ENCODE measurements around the gene SNX8.
"Not testable (repeated sequence)": the region's sequence is repeated elsewhere in the genome, so short reads cannot be mapped to it uniquely, and the experiment has no call there.

The SNX8 gene

GRCh38 chr7:2295936-2296620, 18.2 kb downstream of the SNX8 start:
- no peak for DNase-seq (ENCODE audit: extremely low read depth in 1 of 2, low read depth in 1 of 2)

DNA sequence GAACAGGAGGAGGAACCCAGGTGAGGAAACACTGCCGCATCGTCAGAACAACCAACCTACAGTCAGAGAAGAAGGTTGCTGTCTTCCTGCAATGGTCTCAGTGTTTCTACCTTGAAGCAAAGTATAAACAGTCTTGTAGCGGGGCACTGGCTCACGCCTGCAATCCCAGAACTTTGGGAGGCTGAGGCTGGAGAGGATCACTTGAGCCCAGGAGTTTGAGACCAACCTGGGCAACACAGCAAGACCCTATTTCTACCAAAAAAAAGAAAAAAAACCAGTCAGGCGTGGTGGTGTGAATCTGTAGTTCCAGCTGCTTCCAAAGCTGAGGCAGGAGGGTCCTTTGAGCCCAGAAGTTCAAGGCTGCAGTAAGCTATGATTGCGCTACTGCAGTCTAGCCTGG, 23.4 kb downstream of the SNX8 start:
- no peak for DNase-seq (ENCODE audit: extremely low read depth in 1 of 2, low read depth in 1 of 2)

- DNase-seq (ENCODE audit: extremely low read depth in 1 of 2, low read depth in 1 of 2): no peak
Observed at GRCh38 chr7:2289621-2290020, 24.6 kb downstream of the SNX8 start.

DNA sequence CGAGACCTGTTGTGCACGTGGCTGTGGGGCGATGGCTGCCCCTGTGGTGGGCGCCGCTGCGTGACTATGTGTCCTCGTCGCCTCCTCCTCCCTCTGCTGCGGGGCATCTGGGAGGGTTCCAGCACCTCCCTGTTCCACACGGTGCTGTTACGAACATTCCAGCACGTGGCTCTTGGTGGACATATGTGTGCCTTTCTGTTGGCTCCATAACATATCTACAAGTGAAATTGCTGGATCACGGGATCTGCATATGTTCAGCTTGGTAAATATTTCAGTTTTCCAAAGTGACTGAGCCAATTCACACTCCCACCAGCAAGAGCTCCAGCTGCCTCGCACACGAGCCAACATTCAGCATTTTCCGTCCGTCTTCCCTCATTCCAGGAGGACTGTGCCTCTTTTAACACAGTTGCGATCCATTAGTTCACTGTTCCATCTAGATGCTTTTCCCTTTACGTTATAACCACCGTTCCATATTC, 25.1 kb downstream of the SNX8 start:
- no peak for DNase-seq (ENCODE audit: extremely low read depth in 1 of 2, low read depth in 1 of 2)

DNA sequence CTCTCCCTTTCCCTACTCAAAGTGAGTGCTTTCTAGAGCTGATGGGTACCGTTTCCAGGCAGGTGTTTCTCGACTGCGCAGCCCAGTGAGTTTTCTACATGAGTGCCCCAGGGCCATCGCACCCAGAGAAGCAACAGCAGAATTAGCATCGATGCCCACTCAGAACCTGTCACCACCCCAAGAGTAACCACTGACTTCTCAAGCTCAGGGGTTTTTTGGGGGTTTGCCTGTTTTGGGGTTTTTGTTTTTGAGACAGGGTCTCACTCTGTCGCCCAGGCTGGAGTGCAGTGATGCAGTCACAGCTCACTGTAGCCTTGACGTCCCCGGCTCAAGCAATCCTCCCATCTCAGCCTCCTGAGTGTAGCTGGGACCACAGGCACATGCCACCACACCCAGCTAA, 25.7 kb downstream of the SNX8 start:
- DNase-seq (ENCODE audit: extremely low read depth in 1 of 2, low read depth in 1 of 2): no peak

- no peak for DNase-seq (ENCODE audit: extremely low read depth in 1 of 2, low read depth in 1 of 2)
Observed at GRCh38 chr7:2287745-2288144, 26.5 kb downstream of the SNX8 start.

DNA sequence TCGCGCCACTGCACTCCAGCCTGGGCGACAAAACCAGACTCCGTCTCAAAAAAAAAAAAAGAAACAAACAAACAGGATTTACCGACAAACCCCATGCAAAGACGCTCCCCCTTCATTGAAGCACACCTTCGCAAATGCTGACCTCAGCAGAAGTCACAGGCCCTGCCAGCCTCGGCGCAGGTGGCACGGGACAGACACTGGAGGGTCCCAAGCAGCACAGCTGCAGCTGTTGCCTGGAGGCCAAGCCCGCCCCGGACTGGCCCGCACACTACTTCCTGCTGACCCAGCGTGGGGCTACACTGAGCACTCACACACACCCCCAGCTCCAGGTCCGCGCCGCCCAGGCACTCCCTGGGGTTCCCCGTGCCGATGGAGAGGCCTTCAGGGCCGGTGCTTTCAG, 31.2 kb downstream of the SNX8 start:
- DNase-seq (ENCODE audit: extremely low read depth in 1 of 2, low read depth in 1 of 2): no peak

GRCh38 chr7:2282185-2282751, 32.0 kb downstream of the SNX8 start:
- DNase-seq (ENCODE audit: extremely low read depth in 1 of 2, low read depth in 1 of 2): no peak

GRCh38 chr7:2281541-2281940, 32.7 kb downstream of the SNX8 start:
- DNase-seq (ENCODE audit: extremely low read depth in 1 of 2, low read depth in 1 of 2): no peak

GRCh38 chr7:2280424-2280823, 33.8 kb downstream of the SNX8 start:
- no peak for DNase-seq (ENCODE audit: extremely low read depth in 1 of 2, low read depth in 1 of 2)

DNA sequence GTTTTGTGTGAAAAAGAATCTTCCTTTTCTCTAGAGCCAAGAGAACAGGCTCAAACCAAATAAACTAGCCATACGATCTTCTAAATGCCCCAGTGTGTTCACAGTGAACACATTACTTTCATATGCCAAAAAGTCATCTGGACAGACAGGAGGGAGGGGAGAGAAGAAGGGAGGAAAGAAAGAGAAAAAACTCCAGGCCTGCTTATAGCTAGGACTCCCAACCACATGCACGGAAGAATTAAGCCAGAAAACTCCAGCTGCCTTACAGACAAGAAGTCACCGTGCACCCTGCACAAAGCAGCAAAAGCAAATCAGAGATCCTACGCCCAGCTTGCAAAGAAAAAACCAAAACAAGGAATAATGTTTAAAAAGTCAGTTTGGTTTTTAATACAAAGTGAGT, 34.3 kb downstream of the SNX8 start:
- DNase-seq (ENCODE audit: extremely low read depth in 1 of 2, low read depth in 1 of 2): no peak

DNA sequence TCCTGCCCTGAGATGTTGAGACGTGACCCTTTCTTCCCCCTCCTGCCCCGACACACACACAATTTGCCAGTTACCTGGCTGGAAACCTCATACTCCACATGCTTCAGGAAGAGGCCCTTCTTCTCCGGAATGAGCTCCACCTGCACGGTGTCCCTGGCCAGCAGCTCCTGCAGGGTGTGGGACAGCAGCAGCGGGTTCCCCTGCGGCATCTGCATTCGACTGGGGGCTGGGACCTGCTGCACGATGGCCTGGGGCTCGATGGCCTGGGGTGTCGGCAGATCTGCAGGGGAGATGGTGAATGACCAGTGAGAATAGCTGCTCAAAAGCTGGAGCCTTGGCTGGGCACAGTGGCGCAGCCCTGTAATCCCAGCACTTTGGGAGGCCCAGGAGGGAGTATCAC, 36.2 kb downstream of the SNX8 start:
- DNase-seq (ENCODE audit: extremely low read depth in 1 of 2, low read depth in 1 of 2): no peak

DNA sequence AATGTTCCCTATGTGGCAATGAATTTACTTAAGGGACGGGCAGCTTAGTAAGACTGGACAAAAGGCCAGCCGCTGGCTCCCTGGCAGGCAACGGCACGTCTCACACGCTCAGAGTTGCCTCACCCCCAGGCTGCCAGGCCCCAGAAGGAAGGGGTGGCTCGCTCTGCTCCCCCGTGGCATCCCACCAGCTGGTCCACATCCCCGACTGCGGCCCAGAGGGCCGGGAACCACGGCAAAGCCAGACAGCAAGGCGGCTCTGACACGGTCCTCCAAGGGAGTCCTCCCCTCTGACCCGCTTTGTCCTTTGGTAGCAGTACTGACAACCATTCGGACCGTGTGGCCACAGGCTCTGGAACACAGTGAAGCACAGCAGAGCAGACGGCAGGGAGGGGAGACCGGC, 38.1 kb downstream of the SNX8 start:
- DNase-seq (ENCODE audit: extremely low read depth in 1 of 2, low read depth in 1 of 2): no peak

DNA sequence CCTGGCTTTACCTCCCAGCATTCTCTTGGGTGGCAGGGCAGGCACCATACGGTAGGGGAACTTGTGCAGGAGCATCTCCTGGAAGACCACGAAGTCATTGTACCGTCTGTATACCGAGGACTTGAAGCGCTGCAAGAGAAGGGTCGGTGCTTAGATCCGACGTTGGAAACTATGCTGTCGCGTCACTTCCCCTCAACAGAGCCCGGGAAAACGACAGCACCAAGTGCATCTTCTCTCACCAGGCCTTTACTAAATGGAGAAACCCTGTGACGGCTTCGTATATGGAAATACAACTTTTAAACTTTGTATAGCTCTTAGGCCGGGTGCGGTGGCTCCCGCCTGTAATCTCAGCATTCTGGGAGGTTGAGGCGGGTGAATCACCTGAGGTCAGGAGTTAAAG, 39.1 kb downstream of the SNX8 start:
- no peak for DNase-seq (ENCODE audit: extremely low read depth in 1 of 2, low read depth in 1 of 2)

GRCh38 chr7:2274666-2275065, 39.6 kb downstream of the SNX8 start:
- DNase-seq (ENCODE audit: extremely low read depth in 1 of 2, low read depth in 1 of 2): no peak

- DNase-seq (ENCODE audit: extremely low read depth in 1 of 2, low read depth in 1 of 2): no peak
Observed at GRCh38 chr7:2273866-2274265, 40.4 kb downstream of the SNX8 start.

- DNase-seq (ENCODE audit: extremely low read depth in 1 of 2, low read depth in 1 of 2): no peak
Observed at GRCh38 chr7:2272031-2272430, 42.2 kb downstream of the SNX8 start.

DNA sequence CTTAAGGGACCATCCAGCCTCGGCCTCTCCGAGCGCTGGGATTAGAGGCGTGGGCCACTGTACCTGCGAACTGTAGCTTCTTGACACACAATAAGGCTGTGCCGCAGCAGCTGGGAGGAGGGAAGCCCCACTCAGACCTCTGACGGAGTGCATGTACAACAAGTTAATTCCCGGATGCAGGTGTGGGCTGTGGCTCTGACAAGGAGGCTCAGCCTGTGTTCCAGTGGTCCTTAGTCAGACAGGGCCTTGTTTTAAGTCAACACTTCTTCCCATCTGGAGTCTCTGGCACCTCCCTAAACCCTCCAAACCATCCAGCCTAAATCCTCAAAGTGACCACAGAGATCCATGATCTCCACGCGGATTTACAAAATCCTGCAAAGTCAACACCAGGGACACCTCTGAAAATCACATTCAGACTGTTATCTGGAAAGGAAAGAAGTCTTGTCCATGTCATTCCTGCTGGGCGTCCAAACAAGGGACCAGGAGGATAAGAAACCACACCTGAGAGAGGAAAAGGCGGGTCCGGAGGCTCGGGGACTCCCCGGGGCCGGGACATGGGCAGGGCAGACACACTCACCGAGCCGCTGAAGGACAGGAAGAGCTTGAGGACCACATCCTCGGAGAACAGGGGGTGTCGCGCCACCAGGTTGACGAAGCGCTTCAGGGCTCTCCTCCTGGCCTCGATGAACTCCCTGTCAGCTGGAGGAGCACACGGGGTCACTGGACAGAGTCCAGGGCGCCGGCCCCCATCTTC, 42.8 kb downstream of the SNX8 start:
- DNase-seq (ENCODE audit: extremely low read depth in 1 of 2, low read depth in 1 of 2): no peak

DNA sequence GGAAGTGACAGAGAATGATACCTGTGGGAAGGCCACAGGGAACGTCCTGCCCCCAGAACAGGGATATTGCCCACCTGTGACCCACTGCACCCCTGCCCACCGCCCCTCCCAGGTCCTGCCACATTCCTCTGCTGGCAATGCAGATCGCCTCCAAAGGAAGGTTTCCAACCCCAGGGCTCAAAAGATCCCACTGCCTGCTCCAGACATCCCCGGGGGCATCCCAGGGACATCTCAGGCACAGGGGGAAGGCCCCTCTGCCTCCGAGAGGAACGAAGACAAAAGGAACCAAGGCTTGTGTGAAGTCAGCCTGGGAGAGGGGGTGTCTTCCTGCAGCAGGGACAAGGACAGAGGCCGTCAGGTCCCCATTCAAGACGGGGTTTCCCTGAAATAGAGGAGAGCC, 43.7 kb downstream of the SNX8 start:
- DNase-seq (ENCODE audit: extremely low read depth in 1 of 2, low read depth in 1 of 2): no peak

- DNase-seq (ENCODE audit: extremely low read depth in 1 of 2, low read depth in 1 of 2): no peak
Observed at GRCh38 chr7:2269991-2270460, 44.2 kb downstream of the SNX8 start.

DNA sequence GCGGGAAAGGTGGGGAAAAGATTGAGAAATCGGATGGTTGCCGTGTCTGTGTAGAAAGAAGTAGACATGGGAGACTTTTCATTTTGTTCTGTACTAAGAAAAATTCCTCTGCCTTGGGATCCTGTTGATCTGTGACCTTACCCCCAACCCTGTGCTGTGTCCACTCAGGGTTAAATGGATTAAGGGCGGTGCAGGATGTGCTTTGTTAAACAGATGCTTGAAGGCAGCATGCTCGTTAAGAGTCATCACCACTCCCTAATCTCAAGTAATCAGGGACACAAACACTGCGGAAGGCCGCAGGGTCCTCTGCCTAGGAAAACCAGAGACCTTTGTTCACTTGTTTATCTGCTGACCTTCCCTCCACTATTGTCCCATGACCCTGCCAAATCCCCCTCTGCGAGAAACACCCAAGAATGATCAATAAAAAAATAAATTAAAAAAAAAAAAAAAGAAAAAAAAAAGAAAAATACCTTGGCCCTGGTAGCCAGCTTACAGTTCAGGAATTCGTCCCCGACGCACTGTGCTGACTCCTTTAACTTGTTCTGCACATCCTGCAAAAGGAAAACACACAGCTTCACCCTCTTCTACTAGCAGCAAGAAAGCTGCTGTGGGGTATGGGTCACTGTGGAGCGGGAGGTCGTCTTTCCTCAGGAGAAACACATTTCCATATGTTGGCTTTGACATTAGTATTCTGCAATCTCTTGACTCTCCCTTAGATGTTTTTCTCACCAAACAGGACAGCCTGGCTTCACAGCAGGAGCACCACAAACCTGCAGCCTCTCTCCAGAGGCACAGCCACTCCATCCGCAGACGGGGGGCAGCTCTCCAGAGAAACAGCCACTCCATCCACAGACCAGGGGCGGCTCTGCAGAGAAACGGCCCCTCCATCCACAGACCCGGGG, 44.9 kb downstream of the SNX8 start:
- DNase-seq (ENCODE audit: extremely low read depth in 1 of 2, low read depth in 1 of 2): not testable (repeated sequence)

All from activated CD8-positive, alpha-beta memory T cell treated with anti-CD3 and anti-CD28 coated beads for 1 hour (primary cell).